ENCODE results near the gene GNB1L.
"Not testable (repeated sequence)": the region's sequence is repeated elsewhere in the genome, so short reads cannot be mapped to it uniquely, and the experiment has no call there.

Gene GNB1L

GRCh38 chr22:19889951-19890350, 35.3 kb upstream of the GNB1L start:
- DNase-seq (ENCODE audit: low spot score) = no peak

- no peak for DNase-seq (ENCODE audit: low spot score)
Measured at GRCh38 chr22:19888131-19888746, 33.6 kb upstream of the GNB1L start.

- DNase-seq (ENCODE audit: low spot score) = no peak
Measured at GRCh38 chr22:19887256-19887985, 32.7 kb upstream of the GNB1L start.

- DNase-seq (ENCODE audit: low spot score) = peak; percentile 76
Measured at GRCh38 chr22:19886605-19887255, 32.1 kb upstream of the GNB1L start.

- no peak for DNase-seq (ENCODE audit: low spot score)
Measured at GRCh38 chr22:19885841-19886592, 31.3 kb upstream of the GNB1L start.

GRCh38 chr22:19884954-19885751, 30.5 kb upstream of the GNB1L start:
- DNase-seq (ENCODE audit: low spot score) = no peak

- no peak for DNase-seq (ENCODE audit: low spot score)
Measured at GRCh38 chr22:19884161-19884953, 29.7 kb upstream of the GNB1L start.

- DNase-seq (ENCODE audit: low spot score) = not testable (repeated sequence)
Measured at GRCh38 chr22:19883446-19883845, 28.8 kb upstream of the GNB1L start.

- DNase-seq (ENCODE audit: low spot score) = no peak
Measured at GRCh38 chr22:19882446-19883381, 28.0 kb upstream of the GNB1L start.

GRCh38 chr22:19880786-19881569, 26.3 kb upstream of the GNB1L start:
- DNase-seq (ENCODE audit: low spot score) = no peak

GRCh38 chr22:19879992-19880785, 25.5 kb upstream of the GNB1L start:
- no peak for DNase-seq (ENCODE audit: low spot score)

GRCh38 chr22:19879643-19879991, 24.9 kb upstream of the GNB1L start:
- no peak for DNase-seq (ENCODE audit: low spot score)

GRCh38 chr22:19879246-19879570, 24.5 kb upstream of the GNB1L start:
- DNase-seq (ENCODE audit: low spot score) = no peak

GRCh38 chr22:19878461-19879245, 24.0 kb upstream of the GNB1L start:
- DNase-seq (ENCODE audit: low spot score) = no peak

- DNase-seq (ENCODE audit: low spot score) = no peak
Measured at GRCh38 chr22:19877626-19878339, 23.1 kb upstream of the GNB1L start.

GRCh38 chr22:19876941-19877625, 22.4 kb upstream of the GNB1L start:
- DNase-seq (ENCODE audit: low spot score) = no peak

Measured in NAMALWA (cell line).